Hair follicular keratinocyte (primary cell): ENCODE results near the gene DPPA5. TPM values are rescaled to one million over a fixed set of nuclear protein-coding genes. Genes with fewer than 3 reads are reported as not detected.

Experiments
- total RNA-seq: library from RNA; depleted of rRNA; stranded (reverse); fragments of >200 nt; gene quantifications from 2 replicates; pipeline ENCODE4 v1.2.3, GENCODE V29; 2015

The DPPA5 gene, protein sequence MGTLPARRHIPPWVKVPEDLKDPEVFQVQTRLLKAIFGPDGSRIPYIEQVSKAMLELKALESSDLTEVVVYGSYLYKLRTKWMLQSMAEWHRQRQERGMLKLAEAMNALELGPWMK
- total RNA-seq: not detected in 2 replicates

DNA sequence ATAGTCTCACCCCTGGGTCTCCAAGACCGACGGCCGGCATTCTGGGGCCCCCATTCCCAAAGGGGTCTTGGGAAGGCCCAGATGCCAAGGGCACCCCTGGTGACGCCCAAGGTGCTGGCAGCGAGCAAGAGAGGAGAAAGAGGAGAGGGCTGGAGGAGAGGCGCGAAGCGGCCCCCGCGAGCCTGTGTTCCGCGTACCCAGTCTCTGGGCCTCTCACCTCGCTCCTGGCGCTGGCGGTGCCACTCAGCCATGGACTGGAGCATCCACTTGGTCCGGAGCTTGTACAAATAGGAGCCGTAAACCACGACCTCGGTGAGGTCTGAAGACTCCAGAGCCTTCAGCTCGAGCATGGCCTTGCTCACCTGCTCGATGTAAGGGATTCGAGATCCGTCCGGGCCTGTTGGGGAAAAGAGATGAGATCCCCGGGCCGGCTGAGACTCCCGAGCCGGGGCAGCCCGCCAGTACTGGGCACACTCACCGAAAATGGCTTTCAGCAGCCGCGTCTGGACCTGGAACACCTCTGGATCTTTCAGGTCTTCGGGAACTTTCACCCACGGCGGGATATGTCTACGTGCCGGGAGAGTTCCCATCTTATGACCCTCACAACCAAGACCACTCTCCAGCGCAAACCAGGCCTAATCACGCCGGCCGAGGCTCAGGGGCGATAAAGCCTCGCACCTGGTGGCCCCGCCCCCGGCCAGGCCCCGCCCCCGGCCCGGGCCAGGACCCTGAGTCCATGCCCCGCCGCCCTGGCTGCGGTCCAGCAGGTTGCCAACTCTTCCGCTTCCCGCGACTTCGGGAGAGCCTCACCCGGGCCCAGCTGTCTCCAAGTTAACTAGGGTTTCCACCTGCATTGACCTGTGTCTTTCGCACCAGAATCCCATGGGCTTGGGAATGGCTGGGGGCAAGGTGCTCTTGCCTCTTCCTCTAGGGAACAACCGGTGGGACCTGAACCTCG lies at the start of gene DPPA5:
Gene DPPA5 (minus strand): TSS at position 641 of the 958 bp plus-strand sequence. CDS start 51 bp downstream, at position 590.

GRCh38 chr6:73394577-73395354 lies 40.7 kb upstream of the DPPA5 start, which contains the start of gene DDX43:
Gene DDX43 (plus strand): TSS chr6:73394828. CDS start chr6:73394906, 78 bp downstream.

GRCh38 chr6:73369563-73369962 lies 15.5 kb upstream of the DPPA5 start, which contains the start of gene OOEP:
Gene OOEP (minus strand): TSS chr6:73369897. CDS start chr6:73369792, 105 bp downstream.

GRCh38 chr6:73362358-73362757 lies 8.3 kb upstream of the DPPA5 start, which contains the start of gene KHDC3L:
Gene KHDC3L (plus strand): TSS chr6:73362658. CDS start chr6:73362730, 72 bp downstream.

Other genes with a start within 250 kb of the DPPA5 start
- gene KHDC1L, start 128.8 kb downstream of the DPPA5 start, total RNA-seq: not detected in 2 replicates
- gene KHDC1, start 91.1 kb downstream of the DPPA5 start, total RNA-seq: 2.0 and 2.2 TPM in 2 replicates
- not detected in 2 replicates for gene KHDC3L, start 8.4 kb upstream of the DPPA5 start, total RNA-seq
- gene OOEP, start 15.6 kb upstream of the DPPA5 start, total RNA-seq: 0.11 TPM in 1 of 2 replicates, not detected in the other
- gene DDX43, start 40.6 kb upstream of the DPPA5 start, total RNA-seq: 0.78 and 1.6 TPM in 2 replicates
- 2.7 and 6.3 TPM in 2 replicates for gene CGAS, start 98.0 kb upstream of the DPPA5 start, total RNA-seq
- gene MTO1, start 107.5 kb upstream of the DPPA5 start, total RNA-seq: 20.3 and 34.1 TPM in 2 replicates
- gene EEF1A1, start 166.8 kb upstream of the DPPA5 start, total RNA-seq: 8,331 and 12,598 TPM in 2 replicates